Measurements from ENCODE around the gene BICC1. TPM values are rescaled to one million over a fixed set of nuclear protein-coding genes. Genes with fewer than 3 reads are reported as not detected.

The BICC1 gene
- total RNA-seq, 6 donors from 2014 or later, result 3.1 to 10.5 (median 3.9) TPM

- H3K27me3 ChIP-seq, result peaks cover 0 to 7% (median 4%) of the 10 kb centered on the region in 4 donors
- ATAC-seq (ENCODE audit: low FRiP score in 2 of 2), result no peak
- H3K4me3 ChIP-seq, result no peak overlapping the region
- no peaks in the 10 kb centered on the region for H3K9me3 ChIP-seq
- no peak for DNase-seq
- H3K36me3 ChIP-seq, result no peaks in the 10 kb centered on the region
- 45 to 54% methylated on average over 2 of the region's 2 CpGs for WGBS, 2 donors
- TF ChIP-seq POLR2AphosphoS5 (IDR thresholded peaks at IDR 0.05) (no peak), POLR2A (IDR thresholded peaks at IDR 0.05) (no peak), EP300 (IDR thresholded peaks at IDR 0.05) (no peak)
- TF ChIP-seq, protein P1, sequence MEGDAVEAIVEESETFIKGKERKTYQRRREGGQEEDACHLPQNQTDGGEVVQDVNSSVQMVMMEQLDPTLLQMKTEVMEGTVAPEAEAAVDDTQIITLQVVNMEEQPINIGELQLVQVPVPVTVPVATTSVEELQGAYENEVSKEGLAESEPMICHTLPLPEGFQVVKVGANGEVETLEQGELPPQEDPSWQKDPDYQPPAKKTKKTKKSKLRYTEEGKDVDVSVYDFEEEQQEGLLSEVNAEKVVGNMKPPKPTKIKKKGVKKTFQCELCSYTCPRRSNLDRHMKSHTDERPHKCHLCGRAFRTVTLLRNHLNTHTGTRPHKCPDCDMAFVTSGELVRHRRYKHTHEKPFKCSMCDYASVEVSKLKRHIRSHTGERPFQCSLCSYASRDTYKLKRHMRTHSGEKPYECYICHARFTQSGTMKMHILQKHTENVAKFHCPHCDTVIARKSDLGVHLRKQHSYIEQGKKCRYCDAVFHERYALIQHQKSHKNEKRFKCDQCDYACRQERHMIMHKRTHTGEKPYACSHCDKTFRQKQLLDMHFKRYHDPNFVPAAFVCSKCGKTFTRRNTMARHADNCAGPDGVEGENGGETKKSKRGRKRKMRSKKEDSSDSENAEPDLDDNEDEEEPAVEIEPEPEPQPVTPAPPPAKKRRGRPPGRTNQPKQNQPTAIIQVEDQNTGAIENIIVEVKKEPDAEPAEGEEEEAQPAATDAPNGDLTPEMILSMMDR (IDR thresholded peaks at IDR 0.05), result no peak
- peaks cover 2 to 5% (median 4%) of the 10 kb centered on the region in 4 donors for H3K4me1 ChIP-seq
- H3K27ac ChIP-seq, result no peak overlapping the region
Measured at GRCh38 chr10:58508316-58508715, 4.4 kb upstream of the BICC1 start.

- Histone ChIP-seq H3K4me1 (peaks cover 7 to 11% (median 8%) of the 10 kb centered on the region in 4 donors), H3K27ac (no peak overlapping the region), H3K36me3 (no peaks in the 10 kb centered on the region), H3K9me3 (no peaks in the 10 kb centered on the region), H3K27me3 (peaks cover 0 to 7% (median 6%) of the 10 kb centered on the region in 4 donors), H3K4me3 (peak overlapping the region; percentile 18 to 63 (median 58))
- TF ChIP-seq POLR2AphosphoS5 (IDR thresholded peaks at IDR 0.05) (no peak), POLR2A (IDR thresholded peaks at IDR 0.05) (no peak), EP300 (IDR thresholded peaks at IDR 0.05) (no peak)
- TF ChIP-seq, protein P1 (IDR thresholded peaks at IDR 0.05), result no peak
- whole genome bisulfite sequencing, 2 donors, result 12 to 18% methylated on average over 25 to 26 of the region's 26 CpGs
- ATAC-seq (ENCODE audit: low FRiP score in 2 of 2), result peak in 1 of 2 donors; percentile 67
- peak in 1 of 2 donors; percentile 22 for DNase-seq
Measured at GRCh38 chr10:58511765-58512490, 744 bp upstream of the BICC1 start.

GRCh38 chr10:58513188-58514110, 777 bp downstream of the BICC1 start:
- peak in 1 of 2 donors; percentile 25 for TF ChIP-seq POLR2AphosphoS5 (IDR thresholded peaks at IDR 0.05)
- TF ChIP-seq, protein P1 (IDR thresholded peaks at IDR 0.05), result no peak
- Histone ChIP-seq H3K4me3 (peak overlapping the region; percentile 32 to 63 (median 58)), H3K36me3 (no peaks in the 10 kb centered on the region), H3K27ac (peak overlapping the region; percentile 66 to 82 (median 71)), H3K9me3 (no peaks in the 10 kb centered on the region), H3K27me3 (peaks cover 0 to 7% (median 6%) of the 10 kb centered on the region in 4 donors), H3K4me1 (peaks cover 7 to 11% (median 8%) of the 10 kb centered on the region in 4 donors)
- peak; percentile 61 to 74 for ATAC-seq (ENCODE audit: low FRiP score in 2 of 2)
- DNase-seq, result peak; percentile 31 to 86
- WGBS, 2 donors, result 1 to 3% methylated on average over 18 to 36 of the region's 53 CpGs

DNA sequence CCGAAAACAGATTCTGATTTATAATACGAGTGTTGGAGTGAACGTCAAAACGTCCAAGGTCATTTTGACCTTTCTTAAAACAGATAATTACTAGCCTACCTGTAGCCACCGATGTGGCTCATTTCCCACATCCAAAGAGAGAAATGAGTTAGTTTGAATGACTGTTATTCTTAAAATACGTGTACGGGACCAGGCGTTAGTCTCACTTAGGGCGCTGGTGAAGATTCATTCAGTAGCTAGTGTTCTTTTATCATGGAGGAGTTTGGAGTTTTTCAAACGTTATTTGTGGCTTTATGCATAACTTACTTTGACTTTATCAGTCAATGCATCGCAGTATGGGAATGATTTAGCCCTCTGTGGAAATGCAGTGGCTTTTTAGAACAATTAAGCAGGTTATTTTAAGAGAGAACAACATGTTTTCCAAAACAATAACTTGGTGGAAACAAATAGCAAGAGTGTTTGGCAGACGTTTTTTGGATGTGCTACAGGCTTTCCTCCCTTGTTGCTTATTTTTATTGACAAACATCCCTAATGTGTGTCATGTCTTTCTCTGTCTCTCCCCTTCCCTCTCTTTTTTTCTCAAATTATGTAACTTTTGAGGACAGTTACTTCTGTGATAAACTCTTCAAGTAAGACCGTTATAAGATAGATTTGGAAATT, 1.6 kb downstream of the BICC1 start:
- Histone ChIP-seq H3K4me3 (peak overlapping the region in 3 of 4 donors; percentile 54 to 63 (median 61)), H3K36me3 (no peaks in the 10 kb centered on the region), H3K9me3 (no peaks in the 10 kb centered on the region), H3K27me3 (peaks cover 0 to 7% (median 6%) of the 10 kb centered on the region in 4 donors), H3K4me1 (peaks cover 7 to 11% (median 8%) of the 10 kb centered on the region in 4 donors), H3K27ac (peak overlapping the region in 1 of 4 donors; percentile 82)
- 26 to 35% methylated on average over 13 of the region's 13 CpGs for WGBS, 2 donors
- TF ChIP-seq POLR2AphosphoS5 (IDR thresholded peaks at IDR 0.05), result no peak
- TF ChIP-seq EP300 (IDR thresholded peaks at IDR 0.05), result no peak
- TF ChIP-seq, protein P1 (IDR thresholded peaks at IDR 0.05), result no peak
- no peak for TF ChIP-seq POLR2A (IDR thresholded peaks at IDR 0.05)
- DNase-seq (no peak), ATAC-seq (ENCODE audit: low FRiP score in 2 of 2) (no peak)

Data from upper lobe of left lung (tissue), 6 donors.